GM21786 (cell line): ENCODE data around the gene ARHGEF3.
A peak's percentile ranks its signal among the peaks of the same experiment; 100 is the strongest.

ENCODE experiments used
- ATAC-seq: cut with Tn5 transposase; IDR thresholded peaks from one replicate; pipeline ENCODE4 v1.9.1; 2021; ENCODE audit not compliant: unreplicated experiment

ARHGEF3 gene, protein sequence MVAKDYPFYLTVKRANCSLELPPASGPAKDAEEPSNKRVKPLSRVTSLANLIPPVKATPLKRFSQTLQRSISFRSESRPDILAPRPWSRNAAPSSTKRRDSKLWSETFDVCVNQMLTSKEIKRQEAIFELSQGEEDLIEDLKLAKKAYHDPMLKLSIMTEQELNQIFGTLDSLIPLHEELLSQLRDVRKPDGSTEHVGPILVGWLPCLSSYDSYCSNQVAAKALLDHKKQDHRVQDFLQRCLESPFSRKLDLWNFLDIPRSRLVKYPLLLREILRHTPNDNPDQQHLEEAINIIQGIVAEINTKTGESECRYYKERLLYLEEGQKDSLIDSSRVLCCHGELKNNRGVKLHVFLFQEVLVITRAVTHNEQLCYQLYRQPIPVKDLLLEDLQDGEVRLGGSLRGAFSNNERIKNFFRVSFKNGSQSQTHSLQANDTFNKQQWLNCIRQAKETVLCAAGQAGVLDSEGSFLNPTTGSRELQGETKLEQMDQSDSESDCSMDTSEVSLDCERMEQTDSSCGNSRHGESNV

DNA sequence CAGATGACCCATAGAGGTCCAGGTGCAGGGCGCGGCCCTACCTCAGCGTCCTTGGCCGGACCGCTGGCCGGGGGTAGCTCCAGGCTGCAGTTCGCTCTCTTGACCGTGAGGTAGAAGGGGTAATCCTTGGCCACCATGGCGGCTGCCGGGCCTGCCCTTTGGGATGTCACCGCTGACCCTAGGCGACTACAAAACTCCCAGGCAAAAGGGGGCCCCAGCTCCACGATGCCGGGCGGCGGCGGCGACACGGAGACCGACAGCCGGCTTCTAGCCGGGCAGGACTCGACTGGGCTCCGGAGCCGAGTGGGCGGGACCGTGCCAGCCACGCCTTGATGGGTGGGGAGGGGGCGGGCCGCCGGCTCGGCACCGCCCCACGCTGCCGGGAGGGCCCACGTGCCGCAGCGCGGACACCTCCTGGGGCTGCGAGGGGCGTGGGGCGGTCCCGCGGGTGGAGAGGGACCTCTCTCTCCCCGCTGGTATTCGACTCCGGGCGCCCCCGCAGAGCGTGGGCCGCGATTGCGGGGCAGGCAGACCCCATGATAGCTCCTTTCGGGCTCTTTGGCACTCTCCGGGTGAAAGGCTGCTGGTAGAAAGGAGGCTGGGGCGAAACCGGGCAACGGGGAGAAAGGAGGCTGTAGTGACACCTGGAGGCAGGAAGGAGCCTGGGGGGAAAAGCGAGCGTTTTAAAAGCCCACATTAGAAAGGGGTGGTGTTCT, at the start of gene ARHGEF3:
TSS of gene ARHGEF3 (minus strand) at position 288 of the 716 bp plus-strand sequence. CDS start at position 137, 151 bp downstream.
- peak; percentile 81 for ATAC-seq

DNA sequence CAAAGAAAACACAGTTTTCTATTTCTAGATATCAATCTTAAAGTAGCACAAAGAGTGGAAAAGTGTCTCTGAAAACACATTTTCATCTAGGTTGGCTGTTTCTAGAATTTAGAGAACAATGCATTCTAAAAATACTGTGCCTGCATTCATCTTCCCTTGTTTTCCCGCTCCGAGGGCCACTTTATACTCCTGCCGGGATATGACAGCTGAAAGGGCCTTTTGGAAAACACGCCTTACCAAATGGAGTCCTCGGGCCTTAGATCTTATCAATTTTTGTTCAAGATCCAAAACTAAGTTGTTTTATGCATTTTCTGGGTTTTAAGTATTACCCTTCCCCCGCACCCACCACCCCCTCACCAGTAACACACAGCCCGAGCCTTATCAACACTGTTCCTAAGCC, 47.9 kb upstream of the ARHGEF3 start:
- ATAC-seq = no peak

DNA sequence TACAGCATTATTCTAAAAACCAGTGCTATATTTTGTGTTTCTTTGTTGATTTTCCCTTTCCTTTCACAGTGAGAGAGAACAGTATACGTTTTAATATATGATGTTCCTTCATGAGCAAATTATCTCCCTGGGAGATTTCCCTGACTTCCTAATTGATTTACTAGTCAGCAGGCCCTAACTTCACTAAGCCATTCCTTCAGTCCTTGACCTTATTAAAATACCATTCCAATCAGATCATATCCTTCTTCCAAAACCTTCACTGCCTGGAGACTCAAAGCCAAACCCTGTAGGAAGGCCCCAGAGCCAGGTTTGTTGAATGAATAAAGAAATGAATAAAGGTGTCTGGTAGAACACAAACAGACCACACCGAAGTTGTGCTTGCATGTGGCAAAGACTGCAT, 43.8 kb upstream of the ARHGEF3 start:
- ATAC-seq = no peak

DNA sequence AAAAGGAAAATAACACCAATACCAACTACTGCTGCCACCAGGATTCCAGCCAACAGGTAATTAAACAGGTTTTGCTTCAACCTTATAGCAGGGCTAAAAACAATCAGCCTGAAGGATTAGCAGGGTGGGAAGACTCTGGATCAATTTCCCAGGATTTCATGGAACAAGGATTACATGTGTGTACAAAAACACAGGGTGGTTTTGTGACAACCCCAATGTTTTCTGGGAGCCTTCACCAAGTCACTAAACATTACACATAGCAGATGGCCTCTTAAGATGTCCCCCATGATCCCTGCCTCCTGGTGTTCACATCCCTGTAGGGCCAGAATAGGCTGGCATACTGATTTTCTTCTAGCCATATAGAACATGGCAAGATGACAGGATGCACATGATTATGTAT, 42.8 kb upstream of the ARHGEF3 start:
- ATAC-seq = no peak

DNA sequence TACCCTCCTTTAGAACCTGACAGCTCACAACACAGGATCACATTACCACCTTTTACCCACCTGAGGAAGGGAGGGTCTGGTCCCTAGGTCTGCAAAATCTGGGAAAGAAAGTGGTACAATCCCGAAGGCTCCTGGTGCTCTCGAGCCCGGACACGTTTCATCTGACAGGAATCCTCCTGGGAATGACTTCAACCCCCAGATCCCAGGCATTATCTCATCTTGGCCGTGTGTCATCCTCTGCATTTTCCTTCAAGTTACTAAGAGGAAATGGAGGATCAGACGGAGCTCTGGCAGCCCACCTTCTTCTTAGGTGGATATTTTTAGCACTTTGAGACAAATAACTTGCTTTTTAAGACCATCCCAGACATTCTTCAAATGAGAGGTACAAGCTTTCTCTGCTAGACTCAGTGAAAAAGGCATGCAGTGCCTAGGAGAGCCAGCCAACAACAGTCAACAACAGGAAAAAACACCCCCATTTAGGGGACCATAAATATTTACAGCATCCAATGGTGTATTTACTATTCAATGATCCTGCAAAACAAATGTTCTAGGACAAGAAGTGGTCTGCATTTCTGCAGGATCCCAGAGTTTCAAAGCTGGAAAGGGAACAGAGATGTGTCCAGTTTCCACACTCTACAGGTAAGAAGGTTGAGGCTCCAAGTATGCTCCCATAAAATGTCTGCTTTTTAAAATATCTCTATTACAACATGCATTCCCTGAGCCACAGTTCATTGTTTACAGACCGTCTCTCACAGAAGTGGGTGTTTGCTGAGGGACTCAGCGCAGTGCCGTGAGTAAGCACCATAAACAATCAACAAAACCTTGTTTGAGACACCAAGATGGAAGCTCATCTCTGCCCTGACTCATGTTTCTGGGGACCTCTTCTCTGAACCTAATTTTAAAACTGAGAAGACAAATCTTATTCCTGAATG, 38.3 kb upstream of the ARHGEF3 start:
- no peak for ATAC-seq

DNA sequence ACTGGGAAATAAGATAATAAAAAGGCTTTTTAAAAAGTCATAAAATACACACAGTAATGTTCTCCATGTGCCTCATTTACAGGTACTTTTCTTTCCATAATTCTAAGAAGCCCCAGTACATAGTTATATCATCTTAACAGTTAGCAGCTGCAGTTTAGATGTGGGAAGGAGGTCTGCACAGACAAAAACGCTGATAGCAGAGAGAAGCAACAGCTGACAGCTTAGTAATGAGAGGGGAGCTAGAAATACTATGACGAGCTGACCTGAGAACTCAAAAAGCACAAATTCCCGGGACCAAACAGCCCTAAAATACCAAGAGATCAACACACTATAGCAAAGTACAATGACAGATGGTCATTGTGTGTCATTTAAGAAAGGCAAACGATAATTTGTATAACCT, 36.7 kb upstream of the ARHGEF3 start:
- ATAC-seq = no peak

DNA sequence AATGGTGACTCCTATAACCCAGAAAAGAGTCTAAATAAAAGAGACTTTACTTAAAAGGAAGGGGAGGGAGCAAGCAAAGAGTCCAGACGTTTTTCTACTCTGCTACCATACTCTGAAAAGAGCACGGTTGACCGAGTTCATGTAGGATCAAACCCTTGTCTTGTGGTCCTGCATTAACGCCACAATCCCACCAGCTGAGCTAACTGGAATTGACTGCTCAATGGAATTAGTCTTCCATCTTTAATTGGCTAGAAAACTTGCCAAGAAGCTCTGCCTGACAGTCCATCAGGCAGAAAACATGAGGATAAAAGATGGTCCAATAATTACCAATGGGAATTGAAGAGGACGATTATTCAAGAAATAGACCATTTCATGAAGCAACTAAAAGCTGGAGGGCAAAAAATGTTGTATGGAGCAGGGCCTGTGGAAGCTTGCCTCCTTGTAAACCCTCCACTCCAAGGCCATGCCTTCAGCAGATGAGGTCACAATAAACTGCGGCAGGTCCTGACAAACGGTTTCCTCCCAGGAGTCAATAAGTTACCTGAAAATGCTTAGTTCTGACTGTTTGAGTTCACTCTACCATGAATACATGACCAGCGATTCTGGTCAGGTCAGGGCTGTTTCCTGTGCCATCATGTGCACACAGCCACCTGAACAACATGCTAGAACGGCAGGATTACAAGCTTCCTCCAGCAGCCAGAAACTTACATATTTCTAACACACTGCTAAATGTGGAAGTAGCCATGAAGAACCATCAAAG, 35.6 kb upstream of the ARHGEF3 start:
- peak; percentile 68 for ATAC-seq

DNA sequence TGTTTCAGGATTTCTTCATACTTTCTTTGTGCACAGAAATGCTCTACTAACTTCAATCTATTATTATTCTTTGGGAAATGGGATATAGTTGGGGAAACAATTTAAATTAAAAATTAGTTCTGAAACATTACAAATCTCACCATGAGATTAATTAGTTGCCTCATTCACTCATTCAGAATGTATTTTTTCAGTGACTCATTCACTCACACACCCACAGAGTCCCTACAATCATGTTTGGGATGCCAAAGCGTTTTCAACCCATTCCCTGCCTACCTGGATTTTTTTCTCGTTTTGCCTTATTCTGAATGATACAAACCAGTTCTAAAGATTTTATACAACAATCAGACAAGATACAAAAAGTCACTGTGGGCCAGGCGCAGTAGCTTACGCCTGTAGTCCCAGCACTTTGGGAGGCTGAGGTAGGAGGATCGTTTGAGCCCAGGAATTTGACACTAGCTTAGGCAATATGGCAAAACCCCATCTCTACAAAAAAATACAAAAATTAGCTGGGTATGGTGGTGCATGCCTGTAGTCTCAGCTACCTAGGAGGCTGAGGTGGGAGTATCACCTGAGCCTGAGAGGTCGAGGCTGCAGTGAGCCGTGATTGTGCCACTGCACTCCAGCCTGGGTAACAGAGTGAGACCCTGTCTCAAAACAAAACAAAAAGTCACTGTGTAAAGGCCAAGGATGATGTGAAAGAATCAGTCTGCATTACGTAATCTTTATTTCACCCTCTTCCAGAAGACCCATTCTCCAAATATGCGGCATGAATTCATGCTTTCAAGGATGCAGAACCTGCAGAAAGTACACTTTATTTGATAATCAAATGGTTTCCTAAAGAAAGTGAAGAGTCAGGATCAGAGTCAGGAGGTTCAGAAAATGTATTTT, 34.8 kb upstream of the ARHGEF3 start:
- no peak for ATAC-seq

DNA sequence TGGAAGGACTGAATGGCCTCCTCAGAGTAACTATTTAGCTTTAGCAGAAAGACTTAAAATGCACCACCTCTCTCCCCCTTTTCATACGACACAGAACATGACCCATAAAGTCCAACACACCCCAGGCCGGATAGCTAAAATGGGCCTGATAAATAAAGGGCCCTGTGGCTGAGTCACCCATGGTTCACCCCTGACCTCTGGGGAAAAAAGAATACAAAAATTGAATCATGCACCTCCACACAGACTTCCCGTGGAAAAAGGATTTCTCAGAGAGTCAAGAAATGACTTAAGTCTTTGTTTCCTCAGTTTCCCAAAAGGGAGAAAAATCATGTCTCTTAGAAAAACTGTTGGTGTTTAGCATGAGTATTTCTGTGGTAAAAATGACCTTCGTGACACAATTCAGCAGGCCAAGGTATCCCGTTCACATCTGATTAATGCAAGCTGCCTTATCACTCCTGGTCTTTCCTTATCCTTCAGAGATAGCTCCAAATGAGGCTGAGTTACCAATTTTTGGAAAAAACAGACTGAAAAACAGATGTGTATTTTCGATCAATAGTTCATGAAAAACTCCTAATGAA, 34.0 kb upstream of the ARHGEF3 start:
- ATAC-seq = no peak

DNA sequence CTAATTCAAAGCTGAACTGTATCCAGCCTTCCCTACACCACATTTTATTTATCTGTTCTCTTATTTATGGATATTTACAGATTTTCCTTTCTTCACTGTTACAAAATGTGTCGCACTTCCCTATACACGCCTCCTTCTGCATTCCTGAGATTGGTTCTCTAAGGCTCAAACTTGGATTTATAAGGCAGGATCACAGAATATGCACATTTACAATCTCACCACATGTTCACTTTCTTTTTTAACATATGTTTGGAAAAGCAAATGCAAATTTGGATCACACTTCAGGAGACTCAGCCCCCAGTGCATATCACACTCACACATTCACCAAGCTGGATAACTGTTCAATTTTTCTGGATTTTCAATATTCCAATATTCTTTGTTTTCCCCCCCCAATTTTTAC, 31.8 kb upstream of the ARHGEF3 start:
- no peak for ATAC-seq

DNA sequence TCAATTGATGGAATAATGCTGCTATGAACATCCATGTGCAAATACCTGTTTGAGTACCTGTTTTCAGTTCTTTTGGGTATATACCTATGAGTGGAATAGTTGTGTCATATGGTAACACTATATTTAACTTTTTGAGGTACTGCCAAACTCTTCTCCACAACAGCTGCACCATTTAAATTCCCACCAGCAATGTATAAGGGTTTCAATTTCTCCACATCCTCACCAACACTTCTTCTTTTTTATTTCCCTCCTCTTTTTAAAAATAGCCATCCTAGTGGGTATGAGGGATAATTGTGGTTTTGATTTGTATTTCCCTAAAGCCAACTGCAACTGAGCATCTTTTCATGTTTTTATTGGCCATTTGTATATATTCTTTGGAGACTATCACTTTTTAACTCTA, 31.3 kb upstream of the ARHGEF3 start:
- ATAC-seq = no peak

DNA sequence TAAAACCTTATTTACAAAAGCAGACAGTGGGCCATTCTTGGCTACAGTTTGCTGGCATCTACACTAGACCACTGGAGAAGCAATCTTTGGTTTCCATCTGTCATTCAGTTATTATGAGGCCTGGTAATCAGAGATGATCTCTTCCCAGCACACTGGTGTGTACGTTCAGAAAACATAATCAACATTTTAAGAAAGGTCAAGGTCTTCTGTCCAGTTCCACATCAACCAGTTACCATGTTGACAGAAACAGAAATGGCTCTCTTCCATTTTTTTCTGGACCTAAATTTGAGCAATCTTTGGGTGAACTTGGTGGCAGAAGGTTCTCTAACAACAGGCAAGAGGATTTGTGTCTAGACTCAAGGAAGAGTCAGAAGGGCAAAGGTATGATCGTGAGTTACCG, 29.8 kb upstream of the ARHGEF3 start:
- ATAC-seq = no peak

DNA sequence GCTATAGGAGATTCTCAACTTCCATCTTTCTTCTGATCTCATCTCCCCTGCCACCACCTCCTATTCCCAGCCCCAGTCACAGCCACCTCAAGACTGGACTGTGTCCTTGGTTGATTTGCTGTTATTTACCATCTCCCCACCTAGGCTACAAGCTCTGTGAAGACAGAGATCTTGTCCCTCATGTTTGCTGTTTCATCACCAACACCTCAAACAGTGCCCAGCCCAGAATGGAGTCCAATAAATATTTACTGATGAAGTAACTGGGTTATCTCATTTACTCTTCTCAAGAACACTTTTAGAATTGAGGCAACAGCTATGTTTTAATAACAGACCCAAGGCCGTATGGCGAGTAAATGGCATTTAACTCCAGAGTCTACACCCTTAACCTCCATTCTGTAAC, 29.1 kb upstream of the ARHGEF3 start:
- ATAC-seq = no peak

DNA sequence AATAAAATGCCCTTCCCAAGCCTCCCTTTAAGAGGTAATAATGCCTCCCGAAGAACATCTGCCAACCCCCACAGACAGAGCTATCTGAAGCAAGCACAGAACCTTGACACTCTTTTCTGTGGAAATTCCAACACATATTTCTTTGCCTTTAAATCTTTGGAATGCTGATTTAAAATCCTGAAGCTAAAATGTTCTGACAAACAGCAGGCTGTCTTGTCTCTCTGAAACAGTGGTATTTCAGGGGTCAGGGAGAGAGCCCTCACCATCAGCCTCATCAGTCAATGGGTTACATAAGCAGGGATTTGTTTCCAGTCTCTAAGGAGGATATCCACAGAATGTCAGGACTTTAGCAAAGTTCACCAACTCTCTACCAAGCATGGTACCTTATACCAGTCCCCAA, 27.8 kb upstream of the ARHGEF3 start:
- no peak for ATAC-seq

DNA sequence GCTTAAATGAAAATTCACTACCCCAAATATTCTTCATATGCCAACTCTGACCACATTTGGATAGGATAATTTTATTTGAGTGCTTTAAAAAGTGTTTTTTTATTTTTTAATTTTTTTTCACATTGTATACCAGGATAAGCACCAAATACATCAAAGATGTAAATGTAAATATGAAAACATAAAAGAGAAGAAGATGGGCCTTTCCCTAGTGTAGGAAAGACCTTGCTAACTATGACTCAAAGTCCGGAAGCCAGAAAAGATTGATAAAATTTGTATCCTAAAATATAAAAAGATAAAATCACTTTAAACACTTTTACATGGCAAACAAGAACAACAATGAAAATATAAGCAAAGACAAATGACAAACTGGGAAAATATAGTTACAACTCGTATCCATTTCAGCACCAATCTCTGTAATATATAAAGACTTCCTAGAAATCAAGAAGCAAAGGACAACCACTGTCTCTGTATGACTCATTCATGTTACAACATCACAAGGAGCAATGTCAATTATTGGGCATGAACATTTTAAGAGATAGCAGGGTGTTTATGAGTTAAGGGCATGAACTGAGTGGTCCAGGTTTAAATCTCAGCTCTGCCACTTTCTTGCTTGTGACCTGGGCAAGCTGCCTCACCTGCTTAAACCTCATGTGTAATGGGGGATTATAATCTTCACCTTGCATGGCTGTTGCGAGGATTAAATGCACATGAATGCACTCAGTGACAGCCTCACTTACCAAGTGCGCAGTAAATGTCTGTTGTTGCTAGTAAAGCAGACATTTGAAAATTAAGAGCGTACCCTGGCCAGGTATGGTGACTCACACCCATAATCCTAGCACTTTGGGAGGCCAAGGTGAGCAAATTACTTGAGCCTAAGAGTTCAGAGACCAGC, 25.3 kb upstream of the ARHGEF3 start:
- ATAC-seq = no peak

DNA sequence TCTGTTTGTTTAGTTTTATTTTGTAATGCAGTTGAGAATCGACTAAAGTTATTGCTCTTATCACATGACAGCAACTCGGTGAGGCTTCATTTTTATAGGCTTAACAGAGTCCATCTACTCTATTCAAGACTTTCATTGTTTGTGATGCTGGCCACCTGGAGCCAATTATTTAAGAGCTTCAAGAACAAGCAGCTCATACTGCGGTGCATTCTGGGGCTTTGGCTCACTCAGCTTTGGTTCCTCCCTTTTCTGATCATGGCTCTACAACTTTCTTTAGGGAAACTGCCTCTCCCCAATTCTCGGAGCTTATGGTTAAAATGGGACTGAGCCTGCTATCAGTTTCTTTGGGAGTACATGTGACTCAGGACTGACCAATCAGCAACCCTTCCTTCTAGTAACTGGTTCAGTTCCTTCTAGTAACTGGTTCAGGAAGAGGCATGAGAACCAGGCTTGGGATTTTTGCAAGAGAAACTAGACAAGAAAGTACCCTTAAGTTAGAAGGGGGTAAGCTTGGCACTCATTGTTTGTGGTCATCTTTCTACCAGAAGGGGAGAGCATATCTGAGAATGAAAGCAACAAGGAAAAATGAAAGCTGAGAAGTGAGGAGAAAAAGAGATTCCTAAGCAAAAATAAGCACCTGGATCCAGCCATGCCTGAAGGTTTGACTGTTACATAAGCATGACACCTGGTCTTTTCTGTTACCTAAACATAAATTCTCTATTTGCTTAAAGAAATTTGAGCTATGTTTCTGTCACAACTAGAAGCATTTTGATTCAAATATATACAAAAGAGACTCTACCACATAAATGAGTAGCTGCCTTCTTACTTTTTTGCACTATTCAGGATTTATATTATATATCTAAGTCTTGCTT, 24.1 kb upstream of the ARHGEF3 start:
- no peak for ATAC-seq
